Effector CD4-positive, alpha-beta T cell (primary cell): ENCODE measurements around the gene S100A1. TPM values are rescaled to one million over a fixed set of nuclear protein-coding genes. Genes with fewer than 3 reads are reported as not detected.
"Not testable (repeated sequence)": the region's sequence is repeated elsewhere in the genome, so short reads cannot be mapped to it uniquely, and the experiment has no call there.

Source experiments
- DNase-seq: peaks from one replicate; pipeline ENCODE4 v3.0.0-alpha.2; 2020
- total RNA-seq: gene quantifications from one replicate; lab custom pipeline; 2026; lab: John Stamatoyannopoulos, UW

Gene S100A1
- total RNA-seq = not detected

DNA sequence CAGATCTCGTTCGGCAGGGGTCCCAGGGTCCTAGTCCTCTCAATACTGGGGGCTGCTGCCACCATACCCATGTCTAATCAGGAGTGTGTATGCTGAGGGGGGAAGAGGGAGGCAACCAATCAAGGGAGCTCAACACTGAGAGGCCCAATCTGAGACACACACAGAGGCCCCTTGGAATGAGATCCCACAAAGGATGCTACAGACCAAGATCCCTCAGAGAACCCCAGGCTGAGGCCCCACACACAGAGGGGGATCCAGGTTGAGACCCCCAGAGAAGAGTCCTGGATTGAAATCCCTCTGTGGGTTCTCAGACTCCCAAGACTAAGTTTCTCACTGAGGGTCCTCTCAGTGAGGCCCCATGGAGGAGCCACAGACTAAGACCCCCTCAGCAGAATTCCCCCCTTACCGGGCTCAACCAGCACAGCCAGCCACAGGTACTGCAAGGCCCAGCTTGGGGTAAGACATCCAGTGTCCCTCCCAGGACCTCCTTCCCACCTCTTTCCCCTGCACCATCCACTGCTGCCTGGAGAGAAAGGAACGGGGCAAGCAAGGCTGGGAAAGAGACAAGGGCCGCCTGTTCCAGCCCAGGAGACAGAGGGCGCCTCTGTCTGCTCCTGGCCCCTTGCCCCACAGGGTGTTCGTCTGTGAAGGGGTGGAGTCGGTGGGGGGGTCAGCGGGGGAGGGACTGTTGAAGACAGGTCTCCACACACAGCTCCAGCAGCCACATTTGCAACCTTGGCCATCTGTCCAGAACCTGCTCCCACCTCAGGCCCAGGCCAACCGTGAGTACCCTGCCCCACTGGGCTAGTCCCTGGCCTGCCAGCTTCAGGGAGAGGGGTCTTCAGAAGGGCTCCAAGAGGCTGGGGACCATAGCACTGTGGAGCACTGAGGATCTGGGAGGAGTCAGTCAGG, at the start of gene S100A1:
TSS of gene S100A1 (plus strand) at position 720 of the 912 bp plus-strand sequence. CDS start 2,088 bp downstream, outside the sequence.
- DNase-seq = no peak

DNA sequence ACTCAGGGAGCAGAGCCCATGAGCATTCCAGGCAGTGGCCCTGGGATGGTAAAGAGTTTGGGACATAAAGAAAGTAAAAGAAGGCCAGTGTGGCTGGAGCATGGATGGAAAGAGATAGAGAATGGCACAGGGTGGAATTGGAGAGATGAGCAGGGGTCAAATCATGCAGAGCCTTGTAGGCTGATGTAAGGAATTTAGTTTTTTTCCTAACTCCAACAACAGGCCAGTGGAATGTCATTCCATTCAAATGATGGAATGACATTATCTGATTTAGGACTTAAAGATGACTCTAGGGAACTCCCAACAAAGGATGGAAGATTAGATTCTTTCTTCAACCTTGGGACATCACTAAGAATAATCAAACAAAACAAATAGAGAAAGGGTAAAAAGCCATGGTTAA, 49.7 kb upstream of the S100A1 start:
- DNase-seq = no peak

DNA sequence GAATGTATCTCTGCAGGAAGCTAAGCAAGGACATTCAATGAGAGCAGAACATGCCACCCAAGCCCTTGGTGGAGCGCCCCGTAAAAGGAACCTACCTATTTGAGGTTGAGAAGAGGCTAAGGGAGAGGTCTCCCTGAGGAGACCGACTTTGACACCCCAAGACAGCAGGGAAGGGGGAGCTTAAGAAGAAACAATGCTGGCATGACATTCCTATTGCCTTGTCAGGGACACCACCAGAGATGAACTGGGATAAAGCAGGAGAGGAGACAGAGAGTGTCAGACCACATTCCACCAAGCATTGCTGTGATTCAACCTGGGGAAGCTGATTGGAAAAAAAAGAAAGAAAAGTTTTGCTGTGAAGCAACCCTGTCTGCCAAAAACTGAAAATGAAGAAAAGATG, 49.3 kb upstream of the S100A1 start:
- DNase-seq = no peak

GRCh38 chr1:153582836-153583235, 45.4 kb upstream of the S100A1 start:
- DNase-seq = not testable (repeated sequence)

- DNase-seq = not testable (repeated sequence)
Observed at GRCh38 chr1:153583514-153583913, 44.7 kb upstream of the S100A1 start.

GRCh38 chr1:153583976-153584375, 44.3 kb upstream of the S100A1 start:
- DNase-seq = no peak

DNA sequence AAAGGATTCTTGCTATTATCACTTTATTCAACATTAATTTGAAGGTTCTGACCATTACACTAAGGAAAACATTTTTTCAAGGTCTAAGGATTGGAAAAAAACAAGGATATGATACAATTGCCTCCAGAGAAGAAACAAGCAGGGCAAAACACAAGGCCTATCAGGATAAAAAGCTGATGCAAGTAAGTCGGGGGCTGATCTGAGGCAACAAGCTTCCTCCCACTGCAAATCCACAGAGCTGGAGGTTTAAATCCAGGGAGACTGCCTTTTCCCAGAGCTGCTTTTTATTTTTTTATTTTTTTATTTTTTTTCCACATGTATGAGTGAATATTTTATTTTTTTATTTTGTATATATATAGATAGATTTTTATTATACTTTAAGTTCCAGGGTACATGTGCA, 43.2 kb upstream of the S100A1 start:
- no peak for DNase-seq

DNA sequence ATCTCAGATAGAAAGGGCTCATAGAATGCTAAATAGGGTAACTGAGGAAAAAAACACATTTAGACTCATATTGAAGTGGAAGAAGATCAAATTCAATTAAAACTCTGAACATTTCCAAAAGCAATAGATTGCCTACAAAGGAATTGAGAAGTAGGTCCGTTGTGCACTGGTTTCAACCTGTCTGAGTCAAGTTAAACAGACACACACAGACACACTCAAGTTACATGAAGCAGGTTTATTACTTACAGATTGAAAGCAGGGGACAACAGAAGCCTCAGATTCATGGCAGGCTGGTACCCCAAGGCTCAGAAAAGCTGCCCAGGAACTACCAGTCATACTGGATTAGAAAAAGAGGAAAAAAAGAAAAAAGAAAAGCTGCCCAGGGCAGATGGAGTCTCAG, 41.9 kb upstream of the S100A1 start:
- DNase-seq = no peak

GRCh38 chr1:153587314-153587713, 40.9 kb upstream of the S100A1 start:
- DNase-seq = no peak

DNA sequence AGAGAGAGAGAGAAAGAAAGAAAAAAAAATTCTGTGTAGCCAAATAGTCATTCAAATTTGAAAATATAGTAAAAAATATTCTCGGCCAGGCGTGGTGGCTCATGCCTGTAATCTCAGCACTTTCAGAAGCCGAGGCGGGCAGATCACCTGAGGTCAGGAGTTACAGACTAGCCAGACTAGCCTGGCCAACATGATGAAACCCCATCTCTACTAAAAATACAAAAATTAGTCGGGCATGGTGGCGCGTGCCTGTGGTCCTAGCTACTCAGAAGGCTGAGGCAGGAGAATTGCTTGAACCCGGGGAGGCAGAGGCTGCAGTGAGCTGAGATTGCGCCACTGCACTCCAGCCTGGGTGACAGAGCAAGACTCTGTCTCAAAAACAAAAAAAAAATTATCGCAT, 40.2 kb upstream of the S100A1 start:
- not testable (repeated sequence) for DNase-seq

DNA sequence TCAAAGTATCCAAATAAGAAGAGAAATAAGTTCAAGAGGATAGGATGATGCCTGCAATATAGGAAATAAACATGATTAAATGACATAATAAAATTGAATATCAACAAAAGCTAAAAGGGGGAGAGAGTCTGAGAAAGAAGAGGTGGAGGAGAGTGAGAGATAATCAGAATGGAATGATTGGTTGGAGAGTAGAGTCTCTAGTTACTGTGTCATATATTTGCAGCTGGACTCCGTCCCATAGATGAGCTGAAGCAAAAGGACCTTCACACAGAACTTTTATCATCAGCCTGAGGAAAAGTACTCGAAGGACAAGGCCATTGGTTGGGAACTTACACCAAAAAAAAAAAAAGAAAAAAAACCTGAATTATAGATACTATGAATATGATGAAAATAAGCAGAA, 39.8 kb upstream of the S100A1 start:
- DNase-seq = no peak

- no peak for DNase-seq
Observed at GRCh38 chr1:153592748-153593147, 35.5 kb upstream of the S100A1 start.

DNA sequence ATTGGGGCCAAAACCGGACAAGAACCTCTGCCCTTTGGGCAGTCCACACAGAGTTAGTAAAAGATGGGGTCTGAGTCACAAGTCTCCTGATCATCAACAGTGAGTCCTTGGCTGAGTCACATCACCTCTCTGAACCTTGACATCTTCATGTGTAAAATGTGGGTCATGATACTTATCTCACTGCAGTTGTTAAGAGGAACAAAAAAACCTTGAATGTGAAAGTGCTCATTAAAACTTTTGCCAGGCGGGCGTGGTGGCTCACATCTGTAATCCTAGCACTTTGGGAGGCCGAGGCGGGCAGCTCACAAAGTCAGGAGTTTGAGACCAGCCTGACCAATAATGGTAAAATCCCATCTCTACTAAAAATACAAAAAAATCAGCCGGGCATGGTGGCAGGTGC, 31.0 kb upstream of the S100A1 start:
- DNase-seq = no peak

- no peak for DNase-seq
Observed at GRCh38 chr1:153598309-153599172, 29.7 kb upstream of the S100A1 start.

- no peak for DNase-seq
Observed at GRCh38 chr1:153599847-153600246, 28.4 kb upstream of the S100A1 start.

DNA sequence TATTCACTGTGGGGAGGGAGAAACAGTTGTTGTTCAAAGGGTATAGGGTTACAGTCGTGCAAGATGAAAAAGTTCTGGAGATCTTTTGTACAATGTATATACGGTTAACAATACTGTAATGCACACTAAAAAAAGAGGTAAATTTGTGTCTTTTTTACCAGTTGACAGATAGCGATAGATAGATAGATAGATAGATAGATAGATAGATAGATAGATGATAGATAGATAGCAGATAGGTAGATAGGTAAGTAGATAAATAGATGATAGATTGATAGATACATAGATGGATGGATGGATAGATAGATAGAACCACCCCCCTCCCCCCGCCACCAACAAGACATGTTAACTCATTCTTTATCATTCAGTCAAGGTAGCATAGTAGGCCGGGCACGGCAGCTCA, 25.5 kb upstream of the S100A1 start:
- no peak for DNase-seq

DNA sequence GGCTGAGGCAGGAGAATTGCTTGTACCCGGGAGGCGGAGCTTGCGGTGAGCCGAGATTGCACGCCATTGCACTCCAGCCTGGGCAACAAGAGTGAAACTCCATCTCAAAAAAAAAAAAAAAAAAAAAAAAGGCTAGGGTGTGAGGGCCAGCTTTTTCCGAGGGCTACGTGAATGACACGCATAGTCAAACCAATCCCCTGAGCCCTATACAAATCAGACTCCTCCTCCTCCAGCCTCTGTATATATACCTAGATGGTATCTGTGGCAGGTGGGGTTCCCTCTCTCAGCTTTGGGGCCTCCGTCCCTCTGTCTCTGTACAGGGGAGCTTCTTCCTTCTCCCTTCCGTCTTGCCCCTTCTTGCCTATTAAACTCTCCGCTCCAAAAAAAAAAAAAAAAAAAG, 22.0 kb upstream of the S100A1 start:
- DNase-seq = no peak

- no peak for DNase-seq
Observed at GRCh38 chr1:153607381-153607780, 20.9 kb upstream of the S100A1 start.

DNA sequence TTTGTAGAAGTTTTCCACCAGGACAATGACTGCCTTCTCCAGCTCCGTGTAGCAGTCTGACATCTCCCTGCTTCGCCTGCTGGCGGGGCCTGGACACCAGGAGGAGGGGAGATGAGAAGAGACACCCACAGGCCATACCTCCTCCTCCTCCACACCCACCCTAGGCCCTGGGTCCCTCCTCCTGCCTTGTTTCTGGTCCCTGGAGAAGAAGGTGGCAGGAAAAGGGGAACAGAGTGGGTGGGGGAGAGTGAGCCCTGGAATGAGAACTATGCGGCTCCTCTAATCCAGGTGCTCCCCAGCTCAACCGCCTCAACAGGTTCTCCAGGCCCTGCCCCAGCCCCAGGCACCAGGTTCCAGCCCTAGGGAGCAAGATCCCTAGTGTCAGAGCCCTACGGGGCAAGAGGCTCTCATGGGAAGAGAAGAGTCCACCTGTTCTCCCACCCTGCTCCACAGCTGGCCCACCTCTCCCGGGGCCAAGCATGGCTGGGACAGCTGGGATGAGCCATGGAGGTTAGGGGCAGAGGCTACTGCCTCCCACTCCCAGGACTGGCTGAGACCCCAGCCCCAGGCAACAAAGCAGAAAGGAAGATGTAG, 20.0 kb upstream of the S100A1 start:
- DNase-seq = no peak

GRCh38 chr1:153608742-153609584, 19.3 kb upstream of the S100A1 start:
- DNase-seq = no peak

DNA sequence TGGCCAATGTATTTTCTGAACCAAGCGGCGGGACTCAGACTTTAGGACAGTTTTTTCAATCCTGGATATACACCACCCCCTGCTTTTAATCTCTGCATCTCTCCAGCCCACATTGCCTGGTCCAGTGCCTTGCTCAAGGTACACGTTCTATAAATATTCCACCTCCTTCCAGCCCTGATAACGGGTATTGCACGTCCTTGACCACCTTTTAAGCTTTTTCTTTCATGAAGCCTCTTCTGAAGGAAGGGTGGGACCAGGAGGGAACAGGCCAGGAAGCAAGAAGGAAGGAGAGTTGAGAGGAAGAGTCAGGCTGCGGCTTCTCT, 18.7 kb upstream of the S100A1 start:
- no peak for DNase-seq

- DNase-seq = no peak
Observed at GRCh38 chr1:153610334-153610733, 17.9 kb upstream of the S100A1 start.
